ENCODE measurements around the gene FSTL1. TPM values are rescaled to one million over a fixed set of nuclear protein-coding genes. Genes with fewer than 3 reads are reported as not detected.

FSTL1 gene
- total and polyA plus RNA-seq, 2 of the 8 experiments (the other 6 are each of a cell fraction or from before 2014, with no cell fraction given) = 158 to 516 TPM

DNA sequence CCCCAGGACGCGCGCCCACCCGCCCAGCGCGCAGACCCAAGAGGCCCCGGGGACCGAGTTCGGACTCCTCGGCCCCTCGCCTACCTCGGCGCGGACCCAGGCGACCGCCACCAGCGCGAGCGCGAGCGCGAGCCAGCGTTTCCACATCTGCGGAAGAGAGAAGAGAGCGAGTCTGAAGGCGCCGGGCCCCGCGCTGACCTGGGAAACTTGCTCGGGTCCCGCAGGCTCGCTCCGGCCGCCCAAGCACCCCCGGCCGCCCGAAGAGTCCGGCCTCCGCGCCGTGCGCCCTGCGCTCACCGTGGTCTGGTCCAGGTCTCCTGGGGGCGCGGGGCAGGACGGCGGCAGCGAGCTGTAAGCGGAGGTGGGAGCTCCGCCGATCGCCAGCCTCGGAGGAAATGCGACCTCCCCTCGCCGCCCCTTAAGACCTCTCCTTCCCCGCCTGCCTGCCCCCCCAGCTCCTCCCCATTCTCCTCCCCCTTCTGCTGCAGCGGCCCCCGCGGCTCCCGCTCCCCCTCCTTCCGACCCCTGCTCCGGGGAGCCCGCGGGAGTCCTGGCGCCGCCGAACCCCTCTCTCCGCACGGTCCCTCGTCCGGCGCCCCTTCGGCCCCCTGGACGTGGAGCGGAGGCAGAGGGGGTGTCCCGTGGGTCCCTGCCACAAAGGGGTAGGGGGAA, at the start of gene FSTL1 (continued):
- TF ChIP-seq SP1 (IDR thresholded peaks at IDR 0.05; ENCODE audit: low read depth, low read length) = no peak
